Spleen (tissue), 7 donors: Measurements from ENCODE around the gene UGT1A3.

Experiments
- CTCF ChIP-seq, 11 experiments: fragments of 200-600 bp in 7 of 11; fragments of 450-650 bp in 4 of 11; sonication (generic) in 4 of 11; IDR thresholded peaks in 8 of 11; conservative IDR thresholded peaks in 3 of 11; 1 replicate in 7 of 11; 2 replicates in 4 of 11; pipeline versions ENCODE4 v1.4.0 to v1.8.0; 2016 to 2021; ENCODE audit warnings: antibody characterized with exemption in 11 of 11, inconsistent platforms in 4 of 11, mild to moderate bottlenecking in 1 of 11
- POLR2A ChIP-seq, 3 donors: fragments of 450-650 bp; IDR thresholded peaks; one replicate each; pipeline ENCODE4 v1.5.1; 2017; ENCODE audit warnings: antibody characterized with exemption in 3 of 3, mild to moderate bottlenecking in 1 of 3
- donor health status: DM: no; HTN: no; CAD: no; lungs with moderate emphysema.
- donor health status: DM: no; HTN: no; CAD: no.
- donor health status: DM: no; HTN: no; CAD: no.

- TF ChIP-seq CTCF (IDR thresholded peaks at IDR 0.05 in 8 of 11, conservative IDR thresholded peaks at IDR 0.05 in 3 of 11): no peak
- no peak for TF ChIP-seq POLR2A (IDR thresholded peaks at IDR 0.05)
Observed at GRCh38 chr2:233779722-233780121, 50.9 kb downstream of the UGT1A3 start.
